Esophagus squamous epithelium (tissue), 4 donors: ENCODE data around the gene ARL4A.

Source experiments
- CTCF ChIP-seq, 6 experiments: fragments of 450-650 bp in 4 of 6; fragments of 200-600 bp in 2 of 6; sonication (generic) in 2 of 6; IDR thresholded peaks; one replicate each; pipeline ENCODE4 v1.5.1; 2016 to 2019; ENCODE audit warnings: antibody characterized with exemption in 6 of 6, mild to moderate bottlenecking in 4 of 6, moderate library complexity in 4 of 6
- POLR2A ChIP-seq, 4 donors: fragments of 450-650 bp; IDR thresholded peaks; one replicate each; pipeline ENCODE4 v1.6.1; 2017; ENCODE audit warnings: antibody characterized with exemption in 4 of 4, mild to moderate bottlenecking in 4 of 4, moderate library complexity in 3 of 4

GRCh38 chr7:12643001-12643643 is 44.3 kb upstream of the ARL4A start:
- no peak for TF ChIP-seq POLR2A (IDR thresholded peaks at IDR 0.05)
- TF ChIP-seq CTCF (IDR thresholded peaks at IDR 0.05) = no peak
